ENCODE data around the gene CHD8. TPM values are rescaled to one million over a fixed set of nuclear protein-coding genes. Genes with fewer than 3 reads are reported as not detected.

The CHD8 gene
- total RNA-seq, 1 donor from 2014 or later, result 72.6 TPM

DNA sequence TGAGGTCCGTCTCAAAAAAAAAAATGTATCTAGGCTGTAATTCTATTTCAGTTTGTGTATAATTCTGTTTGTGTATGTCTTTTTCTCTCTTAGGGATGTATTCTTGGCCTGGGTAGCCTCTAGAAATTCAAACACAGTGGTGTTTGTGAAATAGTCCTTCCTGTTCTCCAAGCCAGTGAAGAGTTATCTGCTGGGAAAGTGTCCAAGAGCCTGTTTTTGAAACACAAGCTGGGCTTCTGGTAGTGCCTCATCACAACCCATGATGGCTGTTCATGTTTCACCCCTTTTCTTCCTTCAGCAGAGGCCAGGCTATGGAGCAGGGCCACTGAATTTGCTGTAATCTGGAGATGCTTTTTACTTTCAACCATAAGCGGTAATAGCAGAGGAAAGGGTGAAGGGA lies 40.5 kb upstream of the CHD8 start:
- Histone ChIP-seq H3K27me3 (no peaks in the 10 kb centered on the region), H3K4me3 (no peak overlapping the region), H3K9me3 (no peaks in the 10 kb centered on the region), H3K4me1 (peaks cover 5% of the 10 kb centered on the region), H3K27ac (peak overlapping the region; percentile 7), H3K36me3 (peaks cover 100% of the 10 kb centered on the region)
- ATAC-seq (peak; percentile 46), DNase-seq (no peak)
- TF ChIP-seq, protein P1, sequence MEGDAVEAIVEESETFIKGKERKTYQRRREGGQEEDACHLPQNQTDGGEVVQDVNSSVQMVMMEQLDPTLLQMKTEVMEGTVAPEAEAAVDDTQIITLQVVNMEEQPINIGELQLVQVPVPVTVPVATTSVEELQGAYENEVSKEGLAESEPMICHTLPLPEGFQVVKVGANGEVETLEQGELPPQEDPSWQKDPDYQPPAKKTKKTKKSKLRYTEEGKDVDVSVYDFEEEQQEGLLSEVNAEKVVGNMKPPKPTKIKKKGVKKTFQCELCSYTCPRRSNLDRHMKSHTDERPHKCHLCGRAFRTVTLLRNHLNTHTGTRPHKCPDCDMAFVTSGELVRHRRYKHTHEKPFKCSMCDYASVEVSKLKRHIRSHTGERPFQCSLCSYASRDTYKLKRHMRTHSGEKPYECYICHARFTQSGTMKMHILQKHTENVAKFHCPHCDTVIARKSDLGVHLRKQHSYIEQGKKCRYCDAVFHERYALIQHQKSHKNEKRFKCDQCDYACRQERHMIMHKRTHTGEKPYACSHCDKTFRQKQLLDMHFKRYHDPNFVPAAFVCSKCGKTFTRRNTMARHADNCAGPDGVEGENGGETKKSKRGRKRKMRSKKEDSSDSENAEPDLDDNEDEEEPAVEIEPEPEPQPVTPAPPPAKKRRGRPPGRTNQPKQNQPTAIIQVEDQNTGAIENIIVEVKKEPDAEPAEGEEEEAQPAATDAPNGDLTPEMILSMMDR (IDR thresholded peaks at IDR 0.05), result no peak
- intact Hi-C loops (cut with DNase I), result no loop called here

DNA sequence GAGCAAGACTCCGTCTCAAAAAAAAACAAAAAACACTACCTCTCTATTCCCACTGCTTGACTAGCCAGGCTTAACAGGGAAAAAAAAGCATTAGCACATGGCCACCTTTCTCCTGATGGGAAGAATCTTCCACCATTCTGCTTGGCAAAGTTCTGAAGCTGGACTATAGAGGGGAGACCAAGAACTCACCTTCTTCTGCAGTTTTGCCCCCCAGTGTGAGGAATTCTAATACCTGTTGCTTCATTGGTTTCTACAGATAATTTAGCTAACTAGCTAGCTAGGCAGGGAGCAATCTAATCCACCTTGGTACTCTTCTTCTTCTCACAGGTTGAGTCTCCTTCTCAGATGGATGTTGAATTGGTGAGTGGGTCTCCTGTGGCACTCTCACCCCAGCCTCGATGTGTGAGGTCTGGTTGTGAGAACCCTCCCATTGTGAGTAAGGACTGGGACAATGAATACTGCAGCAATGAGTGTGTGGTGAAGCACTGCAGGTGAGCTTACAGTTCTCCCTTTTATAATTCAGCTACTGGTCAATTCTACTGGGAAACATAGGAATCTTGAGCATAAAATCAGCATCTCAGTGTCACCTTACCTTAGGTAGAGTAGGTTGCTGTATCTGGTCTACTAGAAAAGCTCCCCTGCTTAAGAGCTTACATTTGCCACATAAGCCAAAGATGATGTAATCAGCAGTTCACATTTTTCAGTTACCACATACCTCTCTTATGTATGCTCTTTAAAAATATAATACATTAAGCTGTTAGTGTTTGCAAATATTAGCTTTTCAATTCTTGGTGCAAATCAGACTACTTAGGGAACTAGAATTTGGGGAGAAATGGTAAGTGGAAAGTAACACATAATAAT lies 39.2 kb upstream of the CHD8 start:
- Histone ChIP-seq H3K27ac (peak overlapping the region; percentile 7), H3K4me3 (no peak overlapping the region), H3K27me3 (no peaks in the 10 kb centered on the region), H3K4me1 (peaks cover 5% of the 10 kb centered on the region), H3K36me3 (peaks cover 100% of the 10 kb centered on the region), H3K9me3 (no peaks in the 10 kb centered on the region)
- peak; percentile 85 for ATAC-seq
- TF ChIP-seq, protein P1 (IDR thresholded peaks at IDR 0.05), result no peak
- no peak for DNase-seq
- intact Hi-C loops (cut with DNase I), result no loop called here

DNA sequence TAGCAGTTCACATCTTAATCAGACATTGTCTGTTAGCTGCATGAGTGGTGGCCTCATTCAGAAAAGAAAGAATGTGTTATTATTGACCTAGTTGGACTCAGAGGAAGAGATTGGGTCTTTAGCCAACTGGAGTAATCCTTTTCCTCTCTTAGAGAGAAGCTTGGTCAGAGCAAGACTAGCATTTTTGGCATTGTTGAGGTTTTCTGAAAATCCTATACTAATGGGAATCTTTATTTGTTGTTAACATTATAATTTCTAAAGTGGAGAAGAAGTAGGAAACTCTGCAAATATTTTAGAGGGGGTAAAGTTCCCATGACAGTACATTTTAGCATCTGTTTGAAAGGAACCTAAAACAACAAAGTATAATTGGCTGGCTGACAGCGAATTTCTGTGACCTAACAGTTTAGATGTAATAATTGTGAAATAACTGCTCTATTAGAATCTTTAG lies 30.7 kb upstream of the CHD8 start:
- Histone ChIP-seq H3K4me1 (no peaks in the 10 kb centered on the region), H3K27me3 (no peaks in the 10 kb centered on the region), H3K4me3 (no peak overlapping the region), H3K9me3 (no peaks in the 10 kb centered on the region), H3K27ac (no peak overlapping the region), H3K36me3 (peaks cover 47% of the 10 kb centered on the region)
- TF ChIP-seq, protein P1 (IDR thresholded peaks at IDR 0.05), result no peak
- intact Hi-C loops (cut with DNase I), result no loop called here
- DNase-seq, result no peak
- ATAC-seq, result no peak

DNA sequence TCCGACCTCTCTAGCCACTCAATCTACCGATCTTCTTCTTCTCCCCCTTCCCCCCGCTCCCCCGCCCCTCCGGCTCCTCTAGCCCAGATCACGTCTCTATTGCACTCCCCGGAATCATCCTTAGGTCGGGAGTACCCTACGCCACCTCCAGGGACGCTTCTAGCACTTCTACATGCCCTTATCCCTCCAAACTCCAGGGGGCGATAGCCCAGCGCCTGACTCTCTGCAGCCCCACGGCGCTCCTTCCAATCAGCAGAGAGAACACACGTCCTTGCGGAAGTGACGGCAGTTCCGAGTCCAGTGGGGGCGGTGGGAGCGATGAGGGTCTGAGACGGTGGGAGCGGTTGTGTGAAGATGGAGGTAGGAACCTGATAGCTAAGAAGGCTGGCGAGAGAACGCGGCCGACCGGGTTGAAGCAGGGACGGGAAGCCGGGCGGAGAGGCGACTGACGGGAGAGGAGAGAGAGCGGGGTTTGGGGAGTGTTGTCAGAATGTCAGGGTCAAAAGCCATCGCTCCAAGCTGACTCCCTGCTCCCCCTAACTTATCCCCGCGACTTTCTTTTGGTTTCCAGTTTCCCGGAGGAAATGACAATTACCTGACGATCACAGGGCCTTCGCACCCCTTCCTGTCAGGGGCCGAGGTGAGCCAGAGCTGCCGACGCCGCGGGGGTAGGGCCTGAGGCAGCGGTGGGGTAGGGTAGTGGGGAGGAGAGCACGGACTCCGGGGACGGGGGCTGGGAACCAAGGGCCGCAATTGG lies 21.2 kb upstream of the CHD8 start, which contains the start of the genes RAB2B and TOX4:
TSS of gene RAB2B (minus strand) at position 35 of the 757 bp plus-strand sequence. CDS start 87 bp downstream, outside the sequence.
TSS of gene TOX4 (plus strand) at position 271 of the 757 bp plus-strand sequence. CDS start at position 355, 84 bp downstream.
- intact Hi-C loops (cut with DNase I), result no loop called here
- Histone ChIP-seq H3K4me1 (peaks cover 22% of the 10 kb centered on the region), H3K36me3 (peaks cover 22% of the 10 kb centered on the region)

DNA sequence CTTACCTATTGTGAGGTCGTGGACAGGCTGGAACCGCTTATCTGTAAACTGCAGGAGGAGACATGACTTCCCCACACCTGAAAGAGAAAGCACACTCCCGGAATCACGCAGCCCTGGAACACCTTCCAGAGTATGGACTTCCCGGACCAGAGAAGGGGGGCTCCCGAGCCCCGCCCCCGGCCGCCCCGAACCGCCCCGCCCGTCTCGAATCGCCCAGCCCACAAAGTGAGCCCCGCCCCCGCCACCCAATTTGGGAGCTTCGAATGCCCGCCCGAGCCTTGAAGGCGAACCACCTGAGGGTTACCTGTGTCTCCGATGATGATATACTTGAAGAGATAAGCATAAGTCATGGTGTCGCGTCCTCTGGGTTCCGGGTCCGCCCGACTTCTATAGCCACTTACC lies 20.6 kb upstream of the CHD8 start:
- H3K27me3 ChIP-seq, result no peaks in the 10 kb centered on the region
- peaks cover 26% of the 10 kb centered on the region for H3K36me3 ChIP-seq
- peak overlapping the region; percentile 95 for H3K4me3 ChIP-seq
- peak; percentile 95 for DNase-seq
- H3K4me1 ChIP-seq, result peaks cover 22% of the 10 kb centered on the region
- no peaks in the 10 kb centered on the region for H3K9me3 ChIP-seq
- peak overlapping the region; percentile 91 for H3K27ac ChIP-seq
- TF ChIP-seq, protein P1 (IDR thresholded peaks at IDR 0.05), result no peak
- peak; percentile 90 for ATAC-seq
- intact Hi-C loops (cut with DNase I), result no loop called here

More for the DNA sequence above, 21.2 kb upstream of the CHD8 start, which contains the start of the genes RAB2B and TOX4:
- no peaks in the 10 kb centered on the region for H3K9me3 ChIP-seq
- H3K27ac ChIP-seq, result peak within 1 kb of the TSS; percentile 91
- DNase-seq, result peak; percentile 96
- TF ChIP-seq, protein P1 (IDR thresholded peaks at IDR 0.05), result peak; percentile 90
- H3K4me3 ChIP-seq, result peak within 1 kb of the TSS; percentile 95
- peak; percentile 99 for ATAC-seq
- no peaks in the 10 kb centered on the region for H3K27me3 ChIP-seq
